H4 (cell line): ENCODE measurements around the gene UVRAG. TPM values are rescaled to one million over a fixed set of nuclear protein-coding genes. Genes with fewer than 3 reads are reported as not detected.
"Not testable (repeated sequence)": the region's sequence is repeated elsewhere in the genome, so short reads cannot be mapped to it uniquely, and the experiment has no call there.

Experiments
- DNase-seq: peaks from one replicate; pipeline ENCODE4 v3.0.0-alpha.2; 2015; ENCODE audit warnings: low spot score
- total RNA-seq: library from RNA; depleted of rRNA; stranded (reverse); fragments of >200 nt; shearing (Covaris generic); gene quantifications from 2 replicates; pipeline ENCODE4 v1.2.3, GENCODE V29; 2014

UVRAG gene
- total RNA-seq, 1 experiment from 2014 or later, result 10.0 TPM

DNA sequence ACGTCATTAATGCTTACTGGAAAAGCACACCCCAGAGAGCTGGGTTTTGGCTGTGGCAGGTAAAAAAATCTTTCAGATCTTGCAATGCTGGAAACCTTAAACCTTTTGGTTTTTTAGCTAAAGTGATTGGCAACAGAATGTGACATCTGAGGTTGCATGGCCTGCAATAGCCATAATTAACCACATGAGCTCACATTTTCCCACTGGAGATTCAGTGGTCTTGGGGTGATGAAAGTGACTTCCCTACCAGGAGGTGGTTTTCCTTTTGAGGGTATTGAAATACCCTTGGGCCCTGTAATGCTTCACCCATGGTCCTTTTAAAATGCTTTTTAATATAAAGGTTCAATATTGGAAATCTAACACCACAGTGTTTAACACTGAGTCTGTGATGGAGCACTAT, 198.5 kb downstream of the UVRAG start:
- no peak for DNase-seq

DNA sequence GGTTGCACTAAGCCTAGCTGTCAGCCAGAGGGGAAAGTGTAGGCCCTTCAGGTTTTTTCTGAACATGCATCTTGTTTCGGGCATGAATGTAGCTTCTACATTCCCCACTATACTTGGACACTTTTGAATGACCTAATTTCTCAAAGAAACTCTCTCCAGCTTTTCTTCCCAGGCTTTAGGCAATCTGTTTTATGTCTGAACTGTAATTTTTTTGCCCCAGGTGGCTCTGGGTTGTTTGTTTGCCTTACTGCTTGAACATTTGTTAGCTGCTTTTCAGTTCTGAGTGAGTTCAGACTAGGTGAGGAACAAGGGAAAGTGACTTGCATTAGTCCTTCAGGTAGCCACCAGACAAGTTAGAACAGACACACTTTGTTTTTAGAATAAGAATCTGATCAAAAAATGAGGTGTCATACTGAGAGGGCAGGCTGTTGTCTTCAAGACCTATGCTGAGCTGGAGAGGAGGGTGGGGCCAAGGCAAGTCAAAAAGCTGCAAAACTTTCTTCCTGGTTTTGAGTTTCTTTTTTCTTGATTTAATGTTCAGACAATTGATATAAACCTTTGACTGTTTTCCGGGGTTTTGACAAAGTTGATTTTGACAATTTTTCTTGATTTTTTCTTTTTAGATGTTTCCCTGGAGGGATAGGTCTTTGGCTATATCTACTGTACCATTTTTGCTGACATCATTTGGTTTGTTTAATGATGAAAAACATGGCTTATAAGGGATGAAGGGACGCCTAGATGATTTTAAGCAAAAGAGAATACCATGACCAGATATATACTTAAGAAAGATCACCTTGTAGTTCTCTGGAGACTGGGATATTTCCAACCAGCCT, 208.4 kb downstream of the UVRAG start:
- no peak for DNase-seq

DNA sequence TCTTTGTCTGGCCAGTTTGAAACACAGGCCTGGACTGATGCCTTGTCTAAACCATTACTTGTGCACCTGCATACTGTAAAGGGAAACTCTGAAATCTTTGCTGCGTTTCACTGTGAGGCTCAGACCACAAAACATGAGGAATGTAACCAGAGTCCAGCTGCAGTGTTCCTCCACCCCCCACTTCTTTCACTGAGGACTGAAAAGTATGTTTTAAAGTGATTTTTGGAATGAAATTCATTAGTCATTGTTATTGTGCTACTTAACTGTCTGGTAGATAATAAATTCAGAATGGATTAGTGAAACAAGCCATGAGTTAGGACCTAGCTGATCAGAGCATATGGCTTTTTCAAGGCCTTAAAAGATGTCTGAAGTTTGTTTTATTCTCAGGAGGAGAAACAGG, 210.1 kb downstream of the UVRAG start:
- DNase-seq, result peak; percentile 14

DNA sequence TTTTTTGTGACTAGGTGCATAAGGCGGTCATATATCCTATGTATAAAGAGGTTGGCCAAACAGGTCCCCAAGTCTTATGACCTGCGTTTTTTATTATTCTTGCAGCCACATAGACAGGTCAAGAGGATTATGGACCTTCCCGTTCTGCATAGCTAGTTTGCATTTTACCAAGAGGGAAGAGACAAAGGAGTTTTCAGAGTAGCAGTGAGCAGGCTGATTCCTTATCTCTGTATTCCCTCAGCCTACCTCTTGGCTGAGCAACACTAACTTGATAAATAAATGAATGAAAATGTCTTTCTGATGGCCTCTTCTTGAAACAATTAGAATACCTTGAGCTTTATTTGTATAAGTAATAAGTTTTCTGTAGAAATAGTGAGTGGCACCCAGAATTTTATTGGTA, 210.8 kb downstream of the UVRAG start:
- DNase-seq, result no peak

DNA sequence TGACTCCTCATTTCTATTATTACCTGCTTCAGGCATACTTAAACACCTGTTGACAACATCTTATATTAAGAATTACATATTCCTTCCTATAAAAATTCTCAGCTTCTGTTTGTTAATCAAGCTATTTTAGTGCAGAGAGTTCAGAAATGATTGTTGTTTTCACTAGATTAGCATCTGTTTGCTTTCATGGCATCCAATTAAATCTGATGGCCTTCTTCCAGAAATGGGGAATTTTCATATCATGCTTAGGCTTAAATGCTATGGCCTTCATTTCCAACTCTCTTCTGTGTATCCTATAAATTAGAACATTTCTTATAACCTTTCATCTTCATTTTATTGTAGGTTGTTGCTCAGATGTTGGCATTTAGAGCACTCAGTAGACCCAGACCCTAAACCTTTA, 211.3 kb downstream of the UVRAG start:
- DNase-seq, result no peak

DNA sequence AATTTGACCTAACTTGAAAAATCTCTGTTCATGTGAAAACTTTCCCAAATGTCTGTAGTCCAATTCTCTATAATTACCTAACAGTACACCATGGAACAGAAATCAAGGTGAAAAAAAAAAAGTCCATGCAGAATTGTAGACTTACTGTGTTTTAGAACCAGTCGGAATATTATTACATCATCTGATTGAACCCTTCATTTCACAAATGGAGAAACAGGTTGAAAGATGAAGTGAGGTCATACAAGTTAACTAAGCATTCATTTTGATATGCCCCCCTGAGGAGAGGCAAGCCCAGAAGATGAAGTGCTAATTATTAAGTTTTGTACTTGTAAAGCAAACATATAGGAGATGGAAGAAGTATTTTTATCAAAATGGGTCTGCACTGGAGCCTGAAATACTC, 211.9 kb downstream of the UVRAG start:
- no peak for DNase-seq

DNA sequence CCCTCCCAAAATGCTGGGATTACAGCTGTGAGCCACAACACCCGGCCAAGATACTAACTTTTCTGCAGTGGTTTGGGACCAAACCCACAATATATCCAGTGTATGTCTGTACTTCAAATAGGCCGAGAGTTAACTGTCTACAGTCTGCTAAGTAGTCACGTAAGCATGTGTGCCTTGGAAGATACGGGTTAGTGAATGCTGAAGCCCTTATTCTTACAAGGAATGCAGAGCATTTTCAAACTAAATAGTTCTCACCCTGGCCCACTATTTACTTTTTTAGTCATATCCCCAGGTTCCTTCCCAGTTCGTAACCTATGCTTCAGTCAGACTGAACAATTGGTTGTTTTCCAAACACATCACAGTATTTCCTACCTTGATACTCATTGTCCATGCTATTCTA, 215.3 kb downstream of the UVRAG start:
- DNase-seq, result no peak

DNA sequence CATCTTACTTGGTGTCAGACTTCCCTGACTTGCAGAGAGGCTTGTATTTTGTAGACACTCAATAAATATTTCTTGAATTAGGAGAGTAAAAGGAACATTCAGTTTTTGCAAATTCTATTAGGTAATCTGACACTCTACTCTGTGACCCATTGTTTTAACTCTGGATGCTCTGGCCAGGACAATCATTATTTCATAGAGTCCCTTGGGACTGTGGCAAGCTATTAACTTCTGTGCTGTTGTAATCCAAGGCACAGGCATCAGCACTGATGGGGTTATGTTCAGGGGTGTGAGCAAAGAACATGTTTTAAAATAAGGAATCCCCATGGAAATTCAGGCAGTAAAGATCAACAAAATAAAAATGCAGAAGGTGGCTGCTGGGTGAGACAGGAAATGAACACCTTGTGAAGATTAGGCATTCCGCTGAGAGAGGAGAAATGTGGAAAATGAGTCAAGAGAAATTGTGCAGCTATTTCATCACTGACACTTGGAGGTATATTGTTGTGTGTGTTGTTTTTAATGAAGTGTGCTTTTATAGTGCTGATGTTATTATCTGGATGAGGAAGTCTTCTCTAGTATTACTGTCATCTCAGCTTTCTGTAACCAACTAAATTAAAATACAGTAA, 216.1 kb downstream of the UVRAG start:
- DNase-seq, result no peak

DNA sequence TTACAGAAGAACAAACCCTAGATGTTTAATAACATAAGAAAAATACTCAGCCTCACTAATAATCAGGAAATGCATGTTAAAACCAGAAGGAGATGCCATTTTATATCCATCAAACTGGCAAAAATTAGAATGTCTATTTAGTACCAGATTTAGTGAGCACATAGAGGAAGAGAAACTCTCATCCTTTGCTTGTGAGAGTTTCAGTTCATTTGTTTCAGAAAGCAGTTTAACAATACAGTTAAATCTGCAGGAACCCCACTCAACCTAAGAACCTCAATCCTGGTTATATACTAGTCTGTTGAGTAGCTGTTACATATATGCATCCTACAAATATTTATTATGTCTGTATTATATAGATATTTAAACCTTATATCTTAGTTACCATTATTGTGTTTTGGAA, 218.7 kb downstream of the UVRAG start:
- no peak for DNase-seq

DNA sequence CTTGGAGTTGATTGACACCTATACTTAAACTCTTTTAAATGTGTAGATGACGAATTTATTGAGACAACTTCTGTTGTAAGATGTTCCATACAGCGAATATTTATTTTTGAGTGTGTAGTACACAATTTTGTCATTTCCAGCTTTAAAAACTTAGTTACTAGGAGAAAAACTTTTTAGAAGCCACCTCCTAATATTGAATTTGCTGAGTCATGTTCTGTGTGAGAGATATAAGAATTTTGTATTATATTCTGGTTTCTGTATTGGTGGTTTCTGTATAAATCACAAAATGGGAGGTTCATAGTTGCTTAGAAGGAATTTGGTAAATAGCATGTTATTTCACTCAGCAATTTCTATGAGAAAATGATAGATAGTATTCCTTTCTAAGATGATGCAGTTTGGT, 220.0 kb downstream of the UVRAG start:
- no peak for DNase-seq

DNA sequence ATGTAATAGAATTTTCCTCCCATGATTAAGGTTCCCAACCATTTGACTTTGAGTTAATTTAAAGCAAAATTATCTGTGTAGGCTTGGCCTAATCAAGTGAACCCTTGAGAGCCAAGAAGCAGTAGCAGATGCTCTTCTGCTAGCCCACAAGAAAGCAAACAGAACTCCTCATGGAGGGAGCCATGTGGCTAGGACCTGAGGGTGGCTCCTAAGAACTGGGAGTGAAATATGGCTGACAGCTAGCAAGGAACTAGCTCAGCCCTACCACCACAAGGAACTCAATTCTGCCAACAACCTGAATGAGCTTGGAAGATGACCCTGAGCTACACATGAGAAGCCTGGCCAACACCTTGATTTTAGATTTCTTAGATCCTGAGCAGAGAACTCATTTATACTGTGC, 223.6 kb downstream of the UVRAG start:
- DNase-seq, result no peak

DNA sequence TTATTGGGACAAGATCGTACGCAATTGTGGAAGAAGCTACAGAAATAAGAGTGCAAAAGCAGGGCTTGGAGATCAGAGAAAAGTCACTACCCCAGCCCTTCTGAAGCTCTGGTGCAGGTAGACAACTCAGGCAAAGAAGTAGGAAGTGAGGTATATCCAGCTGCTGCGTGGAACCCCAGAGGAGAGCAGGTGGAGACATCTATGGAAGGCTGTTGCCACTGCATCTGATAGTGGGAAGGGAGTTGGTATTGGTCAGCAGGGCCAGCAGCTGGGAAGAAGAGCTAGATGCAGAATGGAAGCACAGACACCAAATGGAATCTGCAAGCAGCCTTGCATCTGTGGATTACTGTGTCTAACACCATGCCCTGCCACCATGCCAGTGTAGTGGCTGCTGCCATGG, 226.2 kb downstream of the UVRAG start:
- DNase-seq, result no peak

DNA sequence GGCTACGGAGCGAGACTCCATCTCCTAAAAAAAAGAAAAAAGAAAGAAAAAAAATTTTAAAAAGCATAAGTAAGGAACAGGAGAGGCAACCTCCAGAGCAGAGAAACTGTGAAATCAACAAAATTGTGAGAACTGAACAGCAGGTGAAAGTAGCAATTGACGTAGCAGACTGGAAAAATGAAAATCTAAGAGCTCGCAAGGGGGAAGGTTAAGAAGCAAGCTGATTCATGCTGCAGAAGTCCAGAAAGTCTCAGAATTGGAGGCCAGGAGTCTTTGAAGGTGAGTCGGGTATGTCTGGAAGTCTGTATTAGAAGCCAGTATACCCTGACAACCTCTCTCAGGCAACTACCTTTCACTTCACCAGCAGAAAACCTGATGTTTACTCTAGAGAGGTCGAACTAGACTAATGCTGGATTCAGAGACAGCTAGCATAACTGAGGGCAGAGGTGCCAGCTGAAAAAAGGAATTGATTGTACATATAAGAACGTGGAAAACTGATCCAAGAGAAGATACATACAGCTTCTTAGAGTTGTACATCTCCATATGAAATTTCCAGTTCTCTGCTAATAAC, 229.8 kb downstream of the UVRAG start:
- DNase-seq, result no peak

DNA sequence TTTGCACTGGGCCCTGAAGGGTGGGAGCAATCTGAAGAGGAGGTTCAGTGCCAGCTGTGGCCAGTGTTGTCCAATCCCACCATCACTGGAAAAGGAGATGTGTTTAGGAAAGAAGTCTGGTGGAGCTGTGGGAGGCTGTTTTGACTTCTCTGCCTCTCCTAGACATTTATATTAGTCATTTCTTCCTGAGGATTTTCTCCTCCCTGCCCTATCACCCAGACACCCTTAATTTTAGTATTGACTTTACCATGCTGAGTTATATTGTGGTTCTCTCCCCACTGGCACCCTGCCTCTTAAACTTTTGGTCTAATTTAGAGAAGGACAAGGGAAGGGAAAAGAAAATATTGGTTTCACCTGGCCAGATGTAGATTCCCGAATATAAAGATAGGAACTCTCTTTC, 232.2 kb downstream of the UVRAG start:
- no peak for DNase-seq

DNA sequence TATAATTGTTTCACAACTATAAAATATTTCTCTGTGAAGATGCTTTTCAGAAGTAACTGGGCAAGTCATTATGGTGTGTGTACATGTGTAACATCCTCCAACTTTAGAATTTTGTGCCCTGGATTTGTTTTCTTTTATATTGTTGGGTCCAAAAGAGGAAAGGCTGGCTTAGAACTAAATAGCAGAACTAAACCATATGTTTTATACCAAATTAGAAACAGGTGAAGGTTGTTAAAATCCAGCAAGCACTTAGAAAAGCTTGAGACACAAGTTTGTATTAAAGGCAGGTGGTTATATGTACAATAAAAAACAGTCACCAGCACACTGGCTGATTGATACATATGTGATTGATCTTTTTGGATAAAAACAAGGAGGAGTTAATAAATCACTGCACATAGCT, 232.8 kb downstream of the UVRAG start:
- DNase-seq, result no peak

DNA sequence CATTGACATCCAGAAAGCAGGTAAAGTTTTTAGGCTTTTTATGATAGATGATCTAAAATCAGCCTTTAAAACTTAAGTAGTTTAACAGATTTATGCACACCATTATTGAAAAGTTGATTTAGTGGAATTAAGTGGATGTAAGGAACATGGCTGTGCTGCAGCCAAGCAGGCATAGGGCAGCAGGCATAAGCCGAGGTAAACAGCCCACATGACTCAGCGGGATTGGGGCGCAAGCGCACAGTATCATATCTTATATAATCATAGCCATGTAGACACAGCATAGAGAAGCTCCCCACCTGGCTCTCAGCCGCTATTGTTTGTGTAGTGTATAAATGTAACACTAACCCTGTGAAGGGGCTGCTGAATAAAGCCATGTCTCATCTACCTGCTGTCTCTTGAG, 233.8 kb downstream of the UVRAG start:
- DNase-seq, result no peak

DNA sequence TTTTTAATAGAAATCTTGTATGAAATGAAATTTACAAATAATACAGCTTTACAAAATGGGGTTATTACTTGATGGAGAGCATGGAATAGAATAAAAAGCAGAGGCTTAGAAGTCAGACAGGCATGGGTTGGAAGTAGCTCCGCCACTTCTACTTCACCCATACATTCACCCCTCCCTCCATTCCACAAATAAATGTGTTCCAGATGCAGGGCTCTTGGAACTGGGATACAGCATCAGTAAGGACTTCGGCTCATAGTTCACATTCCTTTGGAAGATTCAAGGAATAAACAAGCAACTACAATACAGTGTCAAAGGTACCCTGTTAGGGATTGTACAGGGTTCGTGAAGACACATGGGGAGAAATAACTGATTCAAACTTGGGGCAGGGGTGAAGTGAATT, 234.5 kb downstream of the UVRAG start:
- DNase-seq, result no peak

DNA sequence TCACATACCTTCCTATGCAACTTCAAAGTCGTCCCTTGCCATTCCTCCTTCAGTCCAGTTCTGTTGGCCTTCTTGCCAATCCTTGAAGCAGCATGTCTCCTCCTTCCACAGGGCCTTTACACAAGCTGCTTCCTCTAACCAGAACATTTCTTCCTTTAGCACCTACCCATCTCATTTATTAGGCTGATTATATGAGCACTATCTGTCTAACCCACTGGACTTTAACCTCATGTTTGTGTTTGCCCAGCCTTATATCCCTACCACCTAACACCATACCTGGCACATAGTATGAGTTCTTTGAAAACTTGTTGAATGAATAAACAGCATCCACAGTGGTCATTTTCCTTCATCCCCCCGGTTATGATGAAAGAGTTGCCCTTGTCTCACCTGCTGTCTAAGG, 236.9 kb downstream of the UVRAG start:
- DNase-seq, result no peak

DNA sequence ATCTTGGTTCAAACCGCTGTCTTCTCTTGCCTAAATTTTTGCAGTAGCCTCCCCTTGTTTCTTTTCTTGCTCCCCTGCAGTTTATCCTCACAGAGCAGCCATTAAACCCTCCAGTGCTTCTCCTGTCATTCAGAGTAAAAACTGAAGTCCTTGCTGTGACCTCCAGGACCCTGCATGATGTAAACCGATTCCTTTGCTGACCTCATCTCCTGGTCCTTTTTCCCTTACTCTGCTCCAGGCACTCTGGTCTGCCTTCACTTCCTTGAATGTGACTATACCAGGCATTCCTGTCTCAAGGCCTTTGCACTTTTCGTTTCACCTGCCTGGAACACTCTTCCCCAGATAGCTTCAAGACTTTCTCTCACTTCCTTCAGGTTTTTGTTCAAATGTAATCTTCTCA, 239.3 kb downstream of the UVRAG start:
- no peak for DNase-seq

DNA sequence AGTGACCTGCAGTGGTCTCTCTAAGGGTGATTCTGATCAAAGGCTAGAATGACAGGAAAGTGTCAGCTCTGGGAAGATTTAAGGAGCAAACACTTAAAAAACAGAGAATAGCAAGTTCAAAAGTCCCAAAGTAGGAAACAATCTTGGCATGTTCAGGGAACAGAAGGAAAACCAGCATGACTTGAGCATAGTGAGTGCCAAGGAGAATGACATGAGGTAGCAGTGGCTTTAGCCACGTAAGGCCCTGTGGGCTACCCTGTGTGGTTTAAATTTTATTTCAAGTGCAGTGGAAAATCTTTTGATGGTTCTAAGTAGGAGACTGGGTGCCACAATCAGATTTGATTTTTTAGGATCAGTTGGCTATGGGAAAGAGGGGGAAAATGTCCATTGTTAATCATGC, 241.9 kb downstream of the UVRAG start:
- DNase-seq, result no peak

DNA sequence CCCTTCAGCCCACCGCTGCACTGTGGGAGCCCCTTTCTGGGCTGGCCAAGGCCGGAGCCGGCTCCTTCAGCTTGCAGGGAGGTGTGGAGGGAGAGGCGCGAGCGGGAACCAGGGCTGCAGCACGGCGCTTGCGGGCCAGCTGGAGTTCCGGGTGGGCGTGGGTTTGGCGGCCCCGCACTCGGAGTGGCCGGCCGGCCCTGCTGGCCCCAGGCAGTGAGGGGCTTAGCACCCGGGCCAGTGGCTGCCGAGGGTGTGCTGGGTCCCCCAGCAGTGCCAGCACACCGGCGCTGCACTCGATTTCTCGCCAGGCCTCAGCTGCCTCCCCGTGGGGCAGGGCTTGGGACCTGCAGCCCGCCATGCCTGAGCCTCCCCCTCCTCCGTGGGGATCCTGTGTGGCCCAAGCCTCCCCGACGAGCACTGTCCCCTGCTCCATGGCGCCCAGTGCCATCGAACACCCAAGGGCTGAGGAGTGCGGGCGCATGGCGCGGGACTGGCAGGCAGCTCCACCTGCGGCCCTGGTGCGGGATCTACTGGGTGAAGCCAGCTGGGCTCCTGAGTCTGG, 245.5 kb downstream of the UVRAG start:
- DNase-seq, result not testable (repeated sequence)

DNA sequence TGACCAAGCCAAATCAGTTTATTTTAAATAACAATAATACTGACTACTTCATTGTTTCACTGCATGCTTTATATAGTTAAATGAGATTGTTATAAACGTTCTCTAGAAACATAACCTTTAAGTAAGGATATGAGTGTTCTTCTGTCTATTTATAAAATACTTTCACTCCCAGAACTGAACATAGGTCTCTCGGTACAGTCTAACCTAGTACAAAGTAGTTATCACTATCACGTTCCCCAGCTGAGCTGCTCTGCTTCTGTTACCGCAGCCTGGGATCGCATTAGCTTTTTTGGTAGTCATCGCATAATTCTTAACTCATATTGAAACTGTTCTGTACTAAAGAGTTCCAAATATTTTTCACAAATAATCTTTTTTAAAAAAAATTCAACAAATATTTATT, 247.7 kb downstream of the UVRAG start:
- no peak for DNase-seq

DNA sequence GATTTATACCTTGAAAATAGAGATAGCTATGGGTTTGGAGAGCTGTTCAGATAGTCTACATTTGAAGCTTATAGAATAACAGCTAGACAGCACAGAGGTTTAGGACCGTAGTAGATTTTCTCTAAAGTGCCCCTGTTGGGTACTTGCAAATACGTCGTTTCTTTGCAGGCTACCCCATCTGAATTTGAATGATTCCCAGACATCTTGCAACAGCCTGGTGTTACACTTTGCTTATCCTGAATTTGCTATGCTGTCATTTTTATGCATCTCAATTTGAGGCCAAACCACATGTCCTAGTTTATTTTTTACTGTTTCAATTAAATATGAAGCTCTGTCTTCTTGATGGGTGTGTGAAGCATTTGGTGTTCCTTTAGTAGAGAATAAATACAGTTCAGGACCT, 249.2 kb downstream of the UVRAG start:
- no peak for DNase-seq
